Psoas muscle (tissue), 8 donors: ENCODE data around the gene STK39. TPM values are rescaled to one million over a fixed set of nuclear protein-coding genes. Genes with fewer than 3 reads are reported as not detected.

Experiments used
- ATAC-seq, 4 donors: fragments of 200-7000 bp; cut with Tn5 transposase; one replicate each; pipeline ENCODE4 v1.9.1; 2020; ENCODE audit warnings: moderate library complexity in 3 of 4, mild to moderate bottlenecking in 2 of 4
- DNase-seq, 2 donors: peaks; one replicate each; pipeline ENCODE4 v3.0.0-alpha.2; 2020
- H3K27ac ChIP-seq: fragments of 200-600 bp; one replicate; pipeline ENCODE4 v1.8.0; 2022
- H3K27me3 ChIP-seq, 3 donors: fragments of 200-600 bp in 1 of 3; one replicate each; pipeline versions ENCODE4 v1.6.1 to v1.8.0; 2013 to 2022; ENCODE audit warnings: low read length in 2 of 3, mild to moderate bottlenecking in 2 of 3, moderate library complexity in 1 of 3; ENCODE audit not compliant: insufficient read depth in 3 of 3
- H3K36me3 ChIP-seq, 2 donors: fragments of 200-600 bp in 1 of 2; one replicate each; pipeline versions ENCODE4 v1.6.1 to v1.8.0; 2013 to 2022; ENCODE audit warnings: low read depth in 1 of 2, mild to moderate bottlenecking in 1 of 2, moderate library complexity in 1 of 2; ENCODE audit not compliant: insufficient read depth in 1 of 2
- H3K4me1 ChIP-seq: fragments of 200-600 bp; one replicate; pipeline ENCODE4 v1.8.0; 2022
- H3K4me3 ChIP-seq: fragments of 200-600 bp; one replicate; pipeline ENCODE4 v1.8.0; 2022; ENCODE audit warnings: mild to moderate bottlenecking
- H3K9me3 ChIP-seq: fragments of 200-600 bp; one replicate; pipeline ENCODE4 v1.8.0; 2022
- CTCF ChIP-seq: fragments of 200-600 bp; IDR thresholded peaks from one replicate; pipeline ENCODE4 v1.8.0; 2022; ENCODE audit warnings: antibody characterized with exemption
- WGBS, 3 donors: extraction: QIAGEN DNeasy Blood & Tissue Kit; methylation state at CpG; one replicate each; pipeline versions ENCODE4 v1.1.6 to v1.1.7; 2013; 5-methylcytosine and 5-hydroxymethylcytosine counted together
- intact Hi-C, 2 donors: fragments of 100-400 bp; cut with DNase I; formaldehyde crosslinking; loops; one replicate each; pipeline versions ENCODE4 v1.11.0 to v1.14.2; 2022
- polyA plus RNA-seq, 3 donors: library from polyadenylated mRNA; stranded (reverse); fragments of 200-250 nt; gene quantifications; one replicate each; pipeline ENCODE4 v1.2.3, GENCODE V29; 2013
- total RNA-seq, 4 donors: library from RNA; stranded (reverse); fragmentation: NEBNext Ultra II Directional in 2 of 4; extraction: Animal tissue kit (Norgen Biotek cat#: 25700) in 2 of 4; gene quantifications; one replicate each; pipeline versions ENCODE4 v1.2.1 to v1.2.4, GENCODE V29; 2021 to 2023
- donor health status: healthy with polysubstance abuse.
- donor health status: DM: no; HTN: no; CAD: no; lungs with moderate emphysema.
- donor health status: Bipolar disorder and iron deficiency.
- donor health status: healthy.
- donor health status: DM: yes; HTN: yes; CAD: no.
- donor health status: DM: no; HTN: no; CAD: no.
- donor health status: DM: no; HTN: no; CAD: no.
- donor health status: DM: yes; HTN: yes; CAD: no.

STK39 gene
- total and polyA plus RNA-seq, 7 donors = 2.3 to 10.0 (median 4.9) TPM

DNA sequence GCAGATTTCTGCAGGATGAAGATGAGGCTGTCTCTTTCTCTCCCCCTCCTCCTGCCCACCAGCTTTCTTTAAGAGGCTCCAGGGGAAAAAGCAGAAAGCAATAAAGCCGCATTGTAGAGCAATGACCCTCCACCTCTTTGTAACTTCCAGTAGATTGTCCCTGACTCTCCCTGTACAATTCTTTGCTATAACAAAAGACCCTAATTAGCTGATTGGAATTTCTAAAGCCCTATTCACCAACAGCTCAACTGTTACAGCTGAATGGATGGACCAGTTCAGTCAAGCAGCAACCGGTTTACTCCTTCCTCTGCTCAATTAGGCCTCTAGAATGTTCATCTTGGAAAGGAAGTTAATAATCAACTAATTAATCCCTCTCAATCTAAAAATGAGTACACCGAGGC, 301.0 kb downstream of the STK39 start:
- no peak for TF ChIP-seq CTCF
- Histone ChIP-seq H3K9me3 (no peaks in the 10 kb centered on the region), H3K27me3 (no peaks in the 10 kb centered on the region), H3K27ac (no peak overlapping the region), H3K36me3 (no peaks in the 10 kb centered on the region), H3K4me3 (no peak overlapping the region), H3K4me1 (peaks cover 17% of the 10 kb centered on the region)
- intact Hi-C loops = no loop called here
- ATAC-seq = no peak
- DNase-seq = no peak
- 85 to 89% (median 85%) methylated on average over 3 of the region's 3 CpGs for WGBS, 3 donors

- no peak for DNase-seq
- Histone ChIP-seq H3K27me3 (no peaks in the 10 kb centered on the region), H3K36me3 (no peaks in the 10 kb centered on the region), H3K4me3 (no peak overlapping the region), H3K9me3 (no peaks in the 10 kb centered on the region), H3K4me1 (peaks cover 17% of the 10 kb centered on the region), H3K27ac (no peak overlapping the region)
- ATAC-seq = no peak
- 79 to 86% (median 84%) methylated on average over 10 of the region's 10 CpGs for WGBS, 3 donors
- TF ChIP-seq CTCF = no peak
- intact Hi-C loops = no loop called here
Observed at GRCh38 chr2:167945660-167946368, 301.6 kb downstream of the STK39 start.

DNA sequence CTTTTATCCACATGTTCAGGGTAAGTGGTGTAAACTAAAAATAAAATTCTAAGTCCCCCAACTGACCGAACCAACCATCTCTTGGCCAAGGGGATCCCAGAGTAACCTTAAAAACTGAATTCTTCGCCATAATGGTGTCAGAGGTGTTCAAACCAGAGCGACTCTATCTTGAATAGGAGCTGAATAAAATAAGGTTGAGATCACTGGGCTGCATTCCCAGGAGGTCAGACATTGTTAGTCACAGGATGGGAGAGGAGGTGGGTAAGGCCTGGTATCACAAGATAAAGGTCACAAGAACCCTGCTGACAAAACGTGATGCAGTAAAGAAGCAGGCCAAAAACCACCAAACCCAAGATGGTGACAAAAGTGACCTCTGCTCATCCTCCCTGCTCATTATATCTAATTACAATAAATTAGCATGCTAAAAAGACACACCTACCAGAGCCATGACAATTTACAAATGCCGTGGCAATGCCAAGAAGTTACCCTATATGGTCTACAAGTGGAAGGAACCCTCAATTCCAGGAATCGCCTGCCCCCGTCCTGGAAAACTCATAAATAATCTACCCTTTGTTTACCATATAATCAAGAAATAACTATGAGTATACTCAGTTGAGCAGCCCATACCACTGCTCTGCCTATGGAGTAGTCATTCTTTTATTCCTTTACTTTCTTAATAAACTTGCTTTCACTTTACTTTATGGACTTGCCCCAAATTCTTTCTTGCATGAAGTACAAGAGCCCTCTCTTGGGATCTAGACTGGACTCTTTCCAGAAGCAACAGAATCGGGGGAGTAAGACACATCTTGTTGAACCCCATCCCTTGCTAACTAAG, 302.4 kb downstream of the STK39 start:
- H3K27ac ChIP-seq = no peak overlapping the region
- H3K36me3 ChIP-seq = no peaks in the 10 kb centered on the region
- 76 to 80% (median 79%) methylated on average over 8 of the region's 8 CpGs for WGBS, 3 donors
- intact Hi-C loops = no loop called here
- H3K4me3 ChIP-seq = no peak overlapping the region
- TF ChIP-seq CTCF = no peak
- no peaks in the 10 kb centered on the region for H3K27me3 ChIP-seq
- no peaks in the 10 kb centered on the region for H3K9me3 ChIP-seq
- H3K4me1 ChIP-seq = peaks cover 17% of the 10 kb centered on the region
- peak in 1 of 4 donors; percentile 73 for ATAC-seq
- DNase-seq = no peak

GRCh38 chr2:167943897-167944296, 303.5 kb downstream of the STK39 start:
- TF ChIP-seq CTCF = no peak
- DNase-seq (no peak), ATAC-seq (peak in 1 of 4 donors; percentile 36)
- H3K27me3 ChIP-seq = no peaks in the 10 kb centered on the region
- intact Hi-C loops = no loop called here
- no peak overlapping the region for H3K27ac ChIP-seq
- no peak overlapping the region for H3K4me3 ChIP-seq
- no peaks in the 10 kb centered on the region for H3K9me3 ChIP-seq
- 21 to 30% (median 29%) methylated on average over 1 of the region's 1 CpG for WGBS, 3 donors
- H3K36me3 ChIP-seq = no peaks in the 10 kb centered on the region
- H3K4me1 ChIP-seq = peaks cover 17% of the 10 kb centered on the region
